ENCODE data around the gene LUC7L.

LUC7L gene

DNA sequence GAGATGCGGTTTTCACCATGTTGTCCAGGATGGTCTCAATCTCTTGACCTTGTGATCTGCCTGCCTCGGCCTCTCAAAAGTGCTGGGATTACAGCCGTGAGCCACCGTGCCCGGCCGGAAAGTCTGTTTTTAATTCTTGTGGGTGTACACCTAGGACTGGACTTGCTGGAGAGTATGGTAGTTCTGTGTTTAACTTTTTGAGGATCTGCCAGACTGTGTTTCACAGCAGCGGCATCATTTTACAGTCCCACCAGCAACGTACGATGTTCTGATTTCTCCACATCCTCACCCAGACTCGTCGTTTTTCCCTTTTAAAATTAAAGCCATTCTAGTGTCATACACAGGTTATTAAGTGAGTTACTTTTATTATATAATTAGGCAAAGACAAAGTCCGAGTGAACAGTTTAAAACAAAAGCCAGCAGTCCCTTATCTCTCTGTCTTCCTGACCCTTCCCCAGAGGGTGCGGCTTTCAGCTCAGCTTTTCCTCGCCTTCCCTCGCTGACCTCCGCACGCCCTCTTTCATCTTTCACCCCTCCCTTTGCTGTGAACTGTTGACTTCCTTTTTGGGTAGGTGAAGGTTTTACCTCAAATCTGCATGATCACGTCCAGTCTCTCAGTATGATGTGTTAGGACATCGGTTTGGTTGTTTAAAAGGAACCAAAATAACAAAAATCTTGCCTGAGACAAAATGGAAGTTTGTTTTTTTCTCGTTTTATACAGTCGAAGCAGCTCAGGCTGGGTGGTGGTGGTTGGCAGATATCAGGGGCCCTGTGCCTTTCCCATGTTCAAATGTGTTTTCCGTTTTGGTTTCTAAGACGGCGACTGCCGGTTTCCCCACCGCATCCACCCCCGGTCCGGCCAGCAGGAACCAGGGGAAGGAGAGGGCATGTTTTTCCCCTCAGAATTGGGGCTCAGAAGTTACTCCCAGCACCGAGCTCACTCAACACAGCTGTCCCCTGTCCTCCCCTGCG, 23.4 kb upstream of the LUC7L start:
- no peaks in the 10 kb centered on the region for H3K27me3 ChIP-seq (ENCODE audit: control insufficient read depth, low read length)
- H3K27ac ChIP-seq (ENCODE audit: low read depth, low read length), result no peak overlapping the region
- no peaks in the 10 kb centered on the region for H3K79me2 ChIP-seq (ENCODE audit: control insufficient read depth, low read length)
- H3K9me2 ChIP-seq (replicated peaks; ENCODE audit: control insufficient read depth, low read length), result no peaks in the 10 kb centered on the region
- no peak overlapping the region for H3K4me2 ChIP-seq (ENCODE audit: low read length)
- H3K4me3 ChIP-seq (ENCODE audit: low read length), result no peak overlapping the region
- no peaks in the 10 kb centered on the region for H3K4me1 ChIP-seq (ENCODE audit: control insufficient read depth, low read length)
- H3K36me3 ChIP-seq (ENCODE audit: control insufficient read depth, low read length), result peaks cover 5% of the 10 kb centered on the region; the same call in 1 of the 2 replicates
- no peaks in the 10 kb centered on the region for H4K20me1 ChIP-seq (ENCODE audit: control insufficient read depth, insufficient read depth, low read depth, low read length)
- no peaks in the 10 kb centered on the region for H3K9me3 ChIP-seq (ENCODE audit: control insufficient read depth, insufficient read depth, low read length)
- H3F3A ChIP-seq (ENCODE audit: control insufficient read depth, insufficient read depth), result no peaks in the 10 kb centered on the region
- no peak for TF ChIP-seq EZH2phosphoT487 (IDR thresholded peaks at IDR 0.05; ENCODE audit: borderline replicate concordance, low read length)
- TF ChIP-seq, protein P1, sequence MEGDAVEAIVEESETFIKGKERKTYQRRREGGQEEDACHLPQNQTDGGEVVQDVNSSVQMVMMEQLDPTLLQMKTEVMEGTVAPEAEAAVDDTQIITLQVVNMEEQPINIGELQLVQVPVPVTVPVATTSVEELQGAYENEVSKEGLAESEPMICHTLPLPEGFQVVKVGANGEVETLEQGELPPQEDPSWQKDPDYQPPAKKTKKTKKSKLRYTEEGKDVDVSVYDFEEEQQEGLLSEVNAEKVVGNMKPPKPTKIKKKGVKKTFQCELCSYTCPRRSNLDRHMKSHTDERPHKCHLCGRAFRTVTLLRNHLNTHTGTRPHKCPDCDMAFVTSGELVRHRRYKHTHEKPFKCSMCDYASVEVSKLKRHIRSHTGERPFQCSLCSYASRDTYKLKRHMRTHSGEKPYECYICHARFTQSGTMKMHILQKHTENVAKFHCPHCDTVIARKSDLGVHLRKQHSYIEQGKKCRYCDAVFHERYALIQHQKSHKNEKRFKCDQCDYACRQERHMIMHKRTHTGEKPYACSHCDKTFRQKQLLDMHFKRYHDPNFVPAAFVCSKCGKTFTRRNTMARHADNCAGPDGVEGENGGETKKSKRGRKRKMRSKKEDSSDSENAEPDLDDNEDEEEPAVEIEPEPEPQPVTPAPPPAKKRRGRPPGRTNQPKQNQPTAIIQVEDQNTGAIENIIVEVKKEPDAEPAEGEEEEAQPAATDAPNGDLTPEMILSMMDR (IDR thresholded peaks at IDR 0.05; ENCODE audit: low read depth, low read length, poor library complexity, severe bottlenecking), result no peak

- Histone ChIP-seq H3F3A (ENCODE audit: control insufficient read depth, insufficient read depth) (no peaks in the 10 kb centered on the region), H3K79me2 (ENCODE audit: control insufficient read depth, low read length) (no peaks in the 10 kb centered on the region), H3K4me1 (ENCODE audit: control insufficient read depth, low read length) (no peaks in the 10 kb centered on the region), H3K27me3 (ENCODE audit: control insufficient read depth, low read length) (no peaks in the 10 kb centered on the region), H3K4me2 (ENCODE audit: low read length) (no peak overlapping the region), H3K4me3 (ENCODE audit: low read length) (no peak overlapping the region), H3K9me2 (replicated peaks; ENCODE audit: control insufficient read depth, low read length) (no peaks in the 10 kb centered on the region), H3K36me3 (ENCODE audit: control insufficient read depth, low read length) (peaks cover 5% of the 10 kb centered on the region; the same call in 1 of the 2 replicates), H3K9me3 (ENCODE audit: control insufficient read depth, insufficient read depth, low read length) (no peaks in the 10 kb centered on the region), H4K20me1 (ENCODE audit: control insufficient read depth, insufficient read depth, low read depth, low read length) (no peaks in the 10 kb centered on the region), H3K27ac (ENCODE audit: low read depth, low read length) (no peak overlapping the region)
- TF ChIP-seq, protein P1 (IDR thresholded peaks at IDR 0.05; ENCODE audit: low read depth, low read length, poor library complexity, severe bottlenecking), result no peak
- no peak for TF ChIP-seq EZH2phosphoT487 (IDR thresholded peaks at IDR 0.05; ENCODE audit: borderline replicate concordance, low read length)
Measured at GRCh38 chr16:249431-249830, 20.2 kb upstream of the LUC7L start.

DNA sequence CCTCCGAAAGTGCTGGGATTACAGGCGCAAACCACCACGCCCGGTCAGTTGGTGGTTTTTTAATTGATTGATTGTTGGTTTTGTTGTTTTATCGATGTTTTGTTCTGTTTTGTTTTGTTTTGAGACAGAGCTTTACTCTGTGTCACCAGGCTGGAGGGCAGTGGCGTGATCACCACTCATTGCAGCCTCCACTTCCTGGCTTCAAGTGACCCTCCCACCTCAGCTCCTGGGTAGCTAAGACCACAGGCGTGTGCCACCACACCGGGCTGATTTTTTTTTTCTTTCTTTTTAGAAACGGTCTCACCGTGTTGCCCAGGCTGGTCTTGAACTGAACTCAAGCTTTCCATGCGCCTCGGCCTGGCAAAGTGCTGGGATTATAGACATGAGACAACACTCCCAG, 17.8 kb upstream of the LUC7L start:
- Histone ChIP-seq H3K27me3 (ENCODE audit: control insufficient read depth, low read length) (no peaks in the 10 kb centered on the region), H3F3A (ENCODE audit: control insufficient read depth, insufficient read depth) (no peaks in the 10 kb centered on the region), H3K9me3 (ENCODE audit: control insufficient read depth, insufficient read depth, low read length) (no peaks in the 10 kb centered on the region), H3K4me3 (ENCODE audit: low read length) (no peak overlapping the region), H3K9me2 (replicated peaks; ENCODE audit: control insufficient read depth, low read length) (no peaks in the 10 kb centered on the region), H3K27ac (ENCODE audit: low read depth, low read length) (no peak overlapping the region), H3K4me1 (ENCODE audit: control insufficient read depth, low read length) (peaks cover 4% of the 10 kb centered on the region; the same call in 1 of the 2 replicates), H3K36me3 (ENCODE audit: control insufficient read depth, low read length) (no peaks in the 10 kb centered on the region), H3K79me2 (ENCODE audit: control insufficient read depth, low read length) (peaks cover 9% of the 10 kb centered on the region), H3K4me2 (ENCODE audit: low read length) (no peak overlapping the region), H4K20me1 (ENCODE audit: control insufficient read depth, insufficient read depth, low read depth, low read length) (peaks cover 2% of the 10 kb centered on the region; the same call in 1 of the 2 replicates)
- no peak for TF ChIP-seq EZH2phosphoT487 (IDR thresholded peaks at IDR 0.05; ENCODE audit: borderline replicate concordance, low read length)
- TF ChIP-seq, protein P1 (IDR thresholded peaks at IDR 0.05; ENCODE audit: low read depth, low read length, poor library complexity, severe bottlenecking), result no peak

All from DOHH2 (cell line).